ENCODE data around the gene KAT6B. TPM values are rescaled to one million over a fixed set of nuclear protein-coding genes. Genes with fewer than 3 reads are reported as not detected.

Gene KAT6B
- total and polyA plus RNA-seq, 2 of the 8 experiments (the other 6 are each of a cell fraction or from before 2014, with no cell fraction given), result 7.3 to 30.8 TPM

DNA sequence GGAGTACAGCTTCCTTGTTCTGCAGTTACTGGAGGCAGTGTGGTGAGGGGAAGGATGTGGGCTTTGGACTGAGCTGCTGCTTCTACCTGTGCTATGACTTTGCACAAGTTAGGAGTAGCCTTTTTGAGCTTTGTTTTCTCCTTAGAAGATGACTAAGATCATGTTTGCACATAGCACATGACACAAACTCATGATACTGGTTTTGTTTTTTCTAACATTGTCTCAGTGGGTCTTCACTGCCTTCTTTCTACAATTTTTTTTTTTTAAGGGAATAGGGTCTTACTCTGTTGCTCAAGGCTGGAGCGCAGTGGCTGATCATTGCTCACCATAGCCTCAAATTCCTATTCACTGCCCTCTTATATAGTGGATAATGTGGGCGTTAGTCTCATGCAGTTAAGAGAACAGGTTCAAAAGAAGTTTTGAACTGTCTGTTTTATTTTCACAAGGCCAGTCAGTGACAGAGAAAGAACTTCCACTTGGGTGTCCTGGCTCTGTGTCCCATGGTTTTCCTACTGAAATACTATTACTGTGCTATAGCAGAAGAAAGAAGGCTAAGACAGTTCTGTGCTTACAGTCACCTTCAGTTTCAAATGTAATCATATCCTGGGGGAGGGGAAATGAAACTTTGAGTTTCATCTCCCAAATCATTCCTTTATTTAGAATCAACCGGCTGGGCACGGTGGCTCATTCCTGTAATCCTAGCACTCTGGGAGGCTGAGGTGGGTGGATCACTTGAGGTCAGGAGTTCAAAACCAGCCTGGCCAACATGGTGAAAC is 72.0 kb downstream of the KAT6B start:
- no peak overlapping the region for H3K27ac ChIP-seq (ENCODE audit: low read depth, low read length)
- no peak overlapping the region for H3K56ac ChIP-seq (replicated peaks; ENCODE audit: insufficient read length, low read depth, low read length)
- no peak overlapping the region for H4K91ac ChIP-seq (replicated peaks; ENCODE audit: insufficient read length, low read length)
- no peaks in the 10 kb centered on the region; the same call in 1 of the 2 replicates for H3K23me2 ChIP-seq (ENCODE audit: low read depth, low read length)
- no peak overlapping the region for H2AFZ ChIP-seq (ENCODE audit: low read length)
- ChIA-PET POLR2A (ENCODE audit: partially characterized antibody) (interaction anchor here (0.7 kb wide), 2 partner anchors 66 to 622 kb away, joined by 3 to 4 read pairs; no protein-coding TSS in a partner anchor), CTCF (ENCODE audit: partially characterized antibody) (interaction anchor here (0.6 to 1.2 kb wide), 3 partner anchors 53 to 392 kb away, joined by 3 to 5 read pairs (median 3); no protein-coding TSS in a partner anchor)
- no peaks in the 10 kb centered on the region for H3K4me1 ChIP-seq (replicated peaks in 1 of 4; ENCODE audit: control insufficient read depth in 3 of 4, insufficient read depth in 4 of 4, low read length in 3 of 4)
- H3K79me2 ChIP-seq (ENCODE audit: control insufficient read depth in 1 of 2, insufficient read depth in 2 of 2, low read length in 2 of 2), result peaks cover 0 to 22% of the 10 kb centered on the region in 2 experiments; a peak in 2 of 4 replicates
- H2BK12ac ChIP-seq (ENCODE audit: low read depth, low read length), result no peak overlapping the region
- H2BK20ac ChIP-seq (ENCODE audit: low read length), result no peak overlapping the region
- H3K4ac ChIP-seq (replicated peaks; ENCODE audit: insufficient read length, low read depth, low read length), result no peak overlapping the region
- no peak overlapping the region for H3K4me2 ChIP-seq (ENCODE audit: insufficient read depth in 1 of 2, low read depth in 2 of 2, low read length in 2 of 2)
- no peak overlapping the region for H3K14ac ChIP-seq (ENCODE audit: insufficient read length)
- peaks cover 0 to 2% of the 10 kb centered on the region in 2 experiments for H4K20me1 ChIP-seq (replicated peaks in 1 of 2; ENCODE audit: control insufficient read depth in 1 of 2, insufficient read depth in 2 of 2, low read length in 2 of 2)
- H2BK120ac ChIP-seq (replicated peaks; ENCODE audit: low read depth, low read length), result no peak overlapping the region
- H3K79me1 ChIP-seq (ENCODE audit: low read depth, low read length), result peaks cover 2% of the 10 kb centered on the region; the same call in 1 of the 2 replicates
- H3K4me3 ChIP-seq (ENCODE audit: extremely low read depth in 1 of 4, insufficient read depth in 2 of 4, low read depth in 3 of 4, low read length in 4 of 4), result no peak overlapping the region
- H3K9ac ChIP-seq (replicated peaks in 1 of 4; ENCODE audit: extremely low read depth in 1 of 4, low read depth in 3 of 4, low read length in 3 of 4), result no peak overlapping the region
- H3K36me3 ChIP-seq (ENCODE audit: control insufficient read depth in 2 of 4, insufficient read depth in 4 of 4, low read length in 3 of 4), result no peaks in the 10 kb centered on the region
- H3K18ac ChIP-seq (ENCODE audit: extremely low read depth, low read length), result no peak overlapping the region
- no peaks in the 10 kb centered on the region for H3K27me3 ChIP-seq (replicated peaks in 1 of 4; ENCODE audit: control insufficient read depth in 3 of 4, extremely low read depth in 1 of 4, insufficient read depth in 3 of 4, low read length in 3 of 4)
- WGBS, 2 experiments (ENCODE audit: extremely low coverage in 1 of 2, insufficient coverage in 1 of 2, insufficient read length in 1 of 2, insufficient replicate concordance in 2 of 2, low coverage in 1 of 2, low lambda C conversion rate in 2 of 2, missing lambda C conversion rate in 1 of 2), result 92% methylated on average over 4 of the region's 4 CpGs; no CpG with 5 or more reads in 1 of the 2 experiments
- H3K9me3 ChIP-seq (ENCODE audit: insufficient read depth in 2 of 2, low read depth in 1 of 2, low read length in 1 of 2), result no peaks in the 10 kb centered on the region
- no peak overlapping the region for H2AK5ac ChIP-seq (ENCODE audit: low read depth, low read length)
- H3K23ac ChIP-seq (ENCODE audit: insufficient read length), result no peak overlapping the region
- H2BK5ac ChIP-seq (ENCODE audit: low read depth, low read length), result no peak overlapping the region
- DNase-seq (ENCODE audit: low read depth in 1 of 2, low spot score in 2 of 2) (no peak), FAIRE-seq (no peak)
- no peak overlapping the region for H2BK15ac ChIP-seq (ENCODE audit: low read length)
- H4K8ac ChIP-seq (ENCODE audit: extremely low read depth, insufficient read depth, low read length), result no peak overlapping the region
- no peak overlapping the region for H4K5ac ChIP-seq (ENCODE audit: insufficient read length, low read depth, low read length)
- TF ChIP-seq RFX5 (IDR thresholded peaks at IDR 0.05; ENCODE audit: borderline replicate concordance, low read depth, low read length) (no peak), TAF1 (IDR thresholded peaks at IDR 0.05; ENCODE audit: low read depth, low read length) (no peak), CBX8 (IDR thresholded peaks at IDR 0.05; ENCODE audit: borderline replicate concordance, low read depth, low read length) (no peak), SIX5 (IDR thresholded peaks at IDR 0.05; ENCODE audit: low read depth, low read length) (no peak), ZNF274 (IDR thresholded peaks at IDR 0.05; ENCODE audit: borderline replicate concordance, extremely low read depth, low read length) (no peak), CTBP2 (IDR thresholded peaks at IDR 0.05; ENCODE audit: borderline replicate concordance, insufficient read depth, insufficient read length, low read length) (no peak)

All from H1 (cell line).